ENCODE measurements around the gene TEPSIN.

The TEPSIN gene

DNA sequence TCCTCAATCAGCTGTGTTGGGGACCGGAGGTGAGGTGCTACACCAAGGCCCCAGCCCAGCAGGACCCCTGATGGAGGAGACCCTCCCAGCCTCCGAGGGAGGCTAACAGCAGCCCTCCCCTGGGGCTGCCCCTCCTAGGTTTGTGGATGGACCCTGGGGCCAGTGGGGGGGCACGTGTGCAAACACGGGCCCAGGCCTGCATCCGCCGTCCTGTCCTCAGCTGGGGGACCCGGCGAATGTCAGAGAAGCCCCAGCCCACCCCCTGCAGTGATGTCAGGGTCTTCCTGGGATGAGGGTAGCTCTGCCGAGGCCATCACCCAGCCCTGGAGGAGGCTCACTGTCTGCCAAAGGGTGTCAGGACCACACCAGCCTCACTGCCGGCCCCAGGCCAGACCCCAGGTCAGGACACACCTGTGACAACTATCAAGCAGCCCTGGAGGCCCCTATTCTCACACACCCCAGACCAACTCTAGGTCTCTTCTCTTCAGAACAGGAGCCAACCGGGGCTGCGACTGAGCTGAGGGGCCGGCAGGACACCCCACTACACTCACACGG is 42.8 kb downstream of the TEPSIN start:
- no peak for DNase-seq

DNA sequence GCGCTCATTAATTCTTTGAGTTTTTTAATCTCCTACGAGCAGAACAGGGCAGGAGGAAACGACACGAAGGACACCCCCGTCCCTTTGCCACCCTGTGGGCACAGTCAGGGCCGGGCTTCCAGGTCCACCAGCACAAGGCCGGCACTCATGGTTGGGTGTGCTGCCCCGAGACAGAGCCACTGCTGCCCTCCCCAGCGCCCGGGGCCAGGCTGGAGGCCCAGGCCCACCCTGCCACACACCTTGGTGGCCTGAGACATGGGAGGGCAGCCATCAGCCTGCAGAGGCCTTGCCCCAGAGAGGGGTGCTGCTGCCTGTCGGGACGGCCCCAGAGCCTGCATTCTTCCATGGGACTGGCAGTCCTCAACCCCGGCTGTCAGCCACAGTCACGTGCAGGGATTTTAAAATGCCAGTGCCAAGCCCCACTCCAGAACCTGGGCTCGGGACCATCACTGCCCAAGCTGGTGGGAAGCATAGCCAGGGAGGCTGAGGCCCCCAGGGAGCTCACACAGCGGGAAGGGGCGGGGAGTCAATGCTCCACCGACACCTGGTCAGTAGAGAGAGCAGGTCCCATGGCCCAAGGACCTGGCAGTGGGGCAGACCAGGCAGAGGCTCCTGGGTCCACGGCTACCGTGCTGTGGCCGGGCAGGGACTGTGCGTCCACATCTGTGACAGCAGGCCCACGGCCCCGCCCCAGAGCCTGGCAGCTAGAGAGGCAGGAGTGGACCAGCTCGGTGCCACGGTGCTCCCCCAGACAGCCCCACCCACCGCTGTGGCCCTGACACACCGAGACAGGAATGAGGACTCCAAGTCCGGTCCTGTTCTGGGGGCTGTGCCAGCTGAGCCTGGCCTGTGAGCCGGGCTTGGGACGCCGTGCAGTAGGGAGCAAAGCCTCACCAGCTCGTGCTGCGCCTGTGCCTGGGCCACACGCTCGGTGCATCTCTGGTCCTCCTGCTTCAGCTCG is 43.6 kb downstream of the TEPSIN start:
- no peak for DNase-seq

- DNase-seq = peak; percentile 25
Observed at GRCh38 chr17:81194225-81194760, 44.6 kb downstream of the TEPSIN start.

GRCh38 chr17:81193470-81194224 is 45.2 kb downstream of the TEPSIN start:
- peak; percentile 40 for DNase-seq

DNA sequence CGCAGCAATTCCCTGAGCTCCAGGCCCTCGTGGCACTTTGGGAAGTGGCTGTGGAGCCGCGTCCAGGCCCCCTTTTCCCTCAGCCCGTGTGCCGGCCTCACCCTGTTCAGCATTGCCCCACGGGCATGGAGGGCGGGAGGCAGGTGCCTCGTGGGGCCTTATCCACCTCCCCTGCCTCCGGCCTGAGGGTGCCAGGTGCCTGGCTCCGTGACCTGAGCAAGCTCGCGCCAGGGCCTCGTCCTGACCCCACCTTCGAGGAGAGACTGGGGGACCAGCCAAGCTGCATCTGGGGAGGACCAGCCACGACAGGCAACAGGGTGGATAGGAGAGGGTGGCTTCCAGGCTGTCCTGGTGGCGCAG is 45.8 kb downstream of the TEPSIN start:
- DNase-seq = no peak

DNA sequence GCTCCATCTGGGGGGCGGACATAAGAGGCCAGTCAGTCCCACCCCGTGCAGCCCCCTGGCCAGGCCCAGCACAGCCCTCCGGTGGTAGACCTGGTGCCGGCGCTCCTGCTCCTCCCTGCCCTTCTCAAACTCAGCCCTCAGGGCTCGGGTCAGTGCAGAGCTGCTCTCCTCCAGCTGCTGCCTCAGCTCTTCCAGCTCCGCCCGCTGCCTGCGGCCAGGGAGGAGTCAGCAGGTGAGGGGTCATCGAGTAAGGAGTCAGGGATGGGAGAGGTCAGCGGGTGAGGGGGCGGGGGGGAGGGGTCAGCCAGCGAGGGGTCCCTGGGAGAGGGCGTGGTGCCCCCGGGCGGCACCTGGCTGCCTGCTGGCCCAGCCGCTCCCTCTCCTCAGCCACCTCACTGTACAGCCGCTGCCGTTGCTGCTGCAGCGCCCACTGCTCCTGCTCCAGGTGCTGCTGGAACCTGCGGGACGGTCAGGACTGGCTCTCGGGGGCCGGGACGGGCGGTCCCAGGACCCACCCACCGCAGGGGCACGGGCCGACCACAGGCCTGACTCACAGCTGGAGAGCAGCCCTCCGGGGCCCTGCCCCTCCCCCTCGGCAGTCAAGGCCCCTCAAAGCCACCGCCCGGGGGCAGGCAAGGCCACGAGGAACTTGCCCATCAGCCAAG is 46.3 kb downstream of the TEPSIN start:
- DNase-seq = no peak

DNA sequence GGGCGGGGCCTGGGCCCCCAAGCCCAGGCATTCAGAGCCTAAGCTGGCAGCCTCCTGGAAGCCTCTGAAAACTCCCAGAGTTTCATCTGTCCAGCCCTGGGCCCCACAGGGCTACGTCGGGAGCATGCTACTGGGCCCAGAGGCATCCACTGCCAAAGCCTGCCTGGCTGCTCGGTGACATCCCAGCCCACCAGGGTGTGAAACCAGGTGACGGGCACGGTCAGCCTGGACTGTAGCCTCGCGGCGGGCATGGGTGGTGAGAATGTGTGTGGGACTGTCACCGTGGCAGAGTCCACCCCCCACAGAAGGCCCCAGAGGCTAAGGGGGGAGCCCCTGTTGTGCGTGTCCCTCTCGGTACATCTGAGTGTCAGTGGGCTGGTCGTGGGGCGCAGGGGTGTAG is 47.2 kb downstream of the TEPSIN start:
- DNase-seq = no peak

DNA sequence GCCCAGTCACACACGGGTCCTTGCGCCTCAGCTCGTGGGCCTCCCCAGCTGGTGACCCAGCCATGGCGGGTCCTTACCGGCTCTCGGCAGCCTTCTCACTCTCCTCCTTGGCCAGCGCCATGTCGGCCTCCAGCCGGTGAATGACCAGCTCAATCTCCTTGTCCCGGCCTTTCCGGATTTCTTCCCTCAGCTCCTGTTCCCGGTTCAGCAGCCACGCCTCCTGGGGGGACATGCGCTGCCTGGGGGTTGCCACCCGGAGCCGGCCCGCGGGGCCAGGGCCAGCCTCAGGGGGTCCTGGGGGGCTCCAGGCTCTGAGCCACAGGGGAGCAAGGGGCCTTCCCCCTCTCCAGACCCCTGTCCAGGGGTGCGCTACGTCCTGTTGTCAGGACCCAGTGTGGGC is 47.7 kb downstream of the TEPSIN start:
- no peak for DNase-seq

- DNase-seq = peak; percentile 29
Observed at GRCh38 chr17:81190591-81190990, 48.3 kb downstream of the TEPSIN start.

DNA sequence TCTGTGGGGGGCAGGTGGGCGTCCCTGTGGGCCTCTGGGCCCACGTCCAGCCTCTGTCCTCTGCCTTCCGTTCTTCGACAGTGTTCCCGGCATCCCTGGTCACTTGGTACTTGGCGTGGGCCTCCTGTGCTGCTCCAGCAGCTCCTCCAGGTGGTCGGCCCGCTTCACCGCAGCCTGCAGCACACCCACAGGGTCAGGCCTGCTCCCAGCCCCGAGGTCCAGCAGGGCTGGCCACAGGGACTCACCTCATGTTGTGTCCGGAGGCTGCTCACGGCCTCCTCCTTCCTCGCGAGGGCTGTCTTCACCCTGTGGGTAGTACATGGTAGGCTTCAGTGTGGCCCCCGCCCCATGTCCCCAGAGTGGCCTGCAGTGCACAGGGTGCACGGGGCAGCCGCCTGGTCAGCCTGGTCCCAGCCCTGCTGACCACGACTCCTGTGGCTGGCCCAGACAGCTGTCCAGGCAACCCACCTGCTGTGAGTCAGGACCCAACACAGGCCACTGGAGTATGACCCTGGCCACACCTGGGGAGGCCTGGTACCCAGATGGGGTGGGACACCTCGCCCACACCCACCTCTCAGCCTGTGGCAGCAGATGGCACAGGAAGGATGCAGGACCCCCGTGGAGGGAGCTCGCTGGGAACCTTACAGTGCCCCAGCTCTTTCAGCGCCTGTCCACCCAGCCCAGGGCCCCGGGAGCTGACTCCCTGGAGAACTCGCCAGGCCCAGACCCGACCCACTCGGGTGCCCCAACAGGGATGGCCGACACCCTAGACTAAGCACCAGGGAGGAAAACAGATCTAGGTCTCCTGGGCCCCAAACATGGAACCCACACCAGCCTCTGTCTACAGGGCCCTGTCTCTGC is 49.0 kb downstream of the TEPSIN start:
- no peak for DNase-seq

DNA sequence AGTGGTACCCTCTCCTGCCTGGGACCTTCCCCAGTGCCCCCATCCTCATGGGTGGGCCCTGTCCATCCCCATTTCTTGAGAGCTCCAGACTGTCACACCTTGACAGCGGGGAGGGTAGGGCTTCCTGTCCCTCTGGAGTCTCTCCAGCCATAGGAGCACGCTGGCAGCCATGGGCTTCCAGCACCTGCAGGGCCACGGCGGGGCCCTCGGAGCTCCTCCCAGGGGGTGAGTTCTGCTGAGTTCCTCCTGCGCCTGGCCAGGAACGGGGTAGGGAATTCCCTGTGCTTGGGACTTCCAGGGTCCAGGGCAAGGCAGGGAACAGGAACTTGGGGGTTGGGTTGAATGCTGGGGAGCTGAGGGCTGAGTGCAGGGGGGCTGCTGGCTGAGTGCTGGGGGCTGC is 49.8 kb downstream of the TEPSIN start:
- no peak for DNase-seq

- no peak for DNase-seq
Observed at GRCh38 chr17:81188491-81188840, 50.4 kb downstream of the TEPSIN start.

GRCh38 chr17:81187586-81188490 is 51.0 kb downstream of the TEPSIN start:
- no peak for DNase-seq

GRCh38 chr17:81187120-81187519 is 51.7 kb downstream of the TEPSIN start:
- no peak for DNase-seq

DNA sequence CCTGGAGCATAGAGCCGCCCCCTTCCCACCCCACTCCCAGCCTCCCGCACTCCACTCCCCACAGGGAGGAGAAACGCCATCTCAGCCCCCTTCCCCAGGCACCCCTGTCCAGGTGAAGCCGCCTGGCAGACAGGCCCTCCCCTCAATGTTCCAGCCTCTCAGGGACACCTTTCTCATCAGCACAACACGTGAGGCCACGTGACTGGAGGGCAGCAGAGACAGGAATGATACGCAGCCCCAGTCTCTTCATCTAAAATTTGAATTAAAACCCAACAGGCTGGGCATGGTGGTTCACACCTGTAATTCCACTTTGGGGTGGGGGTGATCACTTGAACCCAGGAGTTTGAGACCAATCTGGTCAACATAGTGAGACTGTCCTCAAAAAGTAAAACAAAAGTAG is 52.7 kb downstream of the TEPSIN start:
- DNase-seq = no peak

- DNase-seq = no peak
Observed at GRCh38 chr17:81184555-81184954, 54.3 kb downstream of the TEPSIN start.

- DNase-seq = no peak
Observed at GRCh38 chr17:81183807-81184206, 55.0 kb downstream of the TEPSIN start.

DNA sequence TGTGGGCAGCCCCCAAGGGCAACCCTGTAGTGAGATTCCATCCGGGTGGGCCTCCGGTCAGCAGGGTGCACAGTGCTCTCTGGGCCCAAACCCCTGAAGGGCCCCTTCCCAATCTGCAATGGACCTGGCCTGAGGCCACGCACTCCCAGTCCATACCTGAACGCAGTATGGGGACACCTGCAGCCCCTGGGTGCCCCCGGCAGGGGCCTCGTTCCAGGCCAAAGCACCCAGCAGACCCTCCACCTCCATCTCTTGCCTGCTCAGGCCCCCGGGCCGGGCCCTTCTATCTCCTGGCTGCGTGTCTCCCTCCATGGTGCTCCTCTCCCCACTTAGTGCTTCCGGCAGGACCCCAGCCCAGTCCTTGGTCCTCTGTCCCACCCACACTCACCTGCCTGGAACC is 55.5 kb downstream of the TEPSIN start:
- DNase-seq = no peak

GRCh38 chr17:81182596-81182995 is 56.3 kb downstream of the TEPSIN start:
- no peak for DNase-seq

DNA sequence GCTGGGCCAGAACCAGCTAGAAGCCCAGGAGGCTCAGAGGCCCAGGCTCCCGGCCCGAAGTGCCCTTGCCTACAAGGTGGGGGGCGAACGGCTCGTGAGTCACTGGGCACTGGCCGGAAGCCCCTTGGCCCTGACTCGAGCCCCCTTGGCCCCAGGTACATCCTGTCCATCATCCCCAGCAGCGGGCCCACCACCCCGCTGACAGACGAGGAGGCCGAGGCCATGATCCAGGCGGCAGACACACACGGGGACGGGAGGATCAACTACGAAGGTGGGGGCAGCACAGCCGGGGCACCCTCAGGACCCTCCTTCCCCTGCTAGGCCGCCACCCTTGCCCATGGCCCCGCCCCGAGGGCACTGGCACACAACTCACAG is 57.1 kb downstream of the TEPSIN start:
- no peak for DNase-seq

All from left hindlimb (tissue), 1 donor.